ENCODE data around the gene DCAF15. TPM values are rescaled to one million over a fixed set of nuclear protein-coding genes. Genes with fewer than 3 reads are reported as not detected.

Gene DCAF15
- total RNA-seq, 1 experiment from 2014 or later = 20.3 TPM

DNA sequence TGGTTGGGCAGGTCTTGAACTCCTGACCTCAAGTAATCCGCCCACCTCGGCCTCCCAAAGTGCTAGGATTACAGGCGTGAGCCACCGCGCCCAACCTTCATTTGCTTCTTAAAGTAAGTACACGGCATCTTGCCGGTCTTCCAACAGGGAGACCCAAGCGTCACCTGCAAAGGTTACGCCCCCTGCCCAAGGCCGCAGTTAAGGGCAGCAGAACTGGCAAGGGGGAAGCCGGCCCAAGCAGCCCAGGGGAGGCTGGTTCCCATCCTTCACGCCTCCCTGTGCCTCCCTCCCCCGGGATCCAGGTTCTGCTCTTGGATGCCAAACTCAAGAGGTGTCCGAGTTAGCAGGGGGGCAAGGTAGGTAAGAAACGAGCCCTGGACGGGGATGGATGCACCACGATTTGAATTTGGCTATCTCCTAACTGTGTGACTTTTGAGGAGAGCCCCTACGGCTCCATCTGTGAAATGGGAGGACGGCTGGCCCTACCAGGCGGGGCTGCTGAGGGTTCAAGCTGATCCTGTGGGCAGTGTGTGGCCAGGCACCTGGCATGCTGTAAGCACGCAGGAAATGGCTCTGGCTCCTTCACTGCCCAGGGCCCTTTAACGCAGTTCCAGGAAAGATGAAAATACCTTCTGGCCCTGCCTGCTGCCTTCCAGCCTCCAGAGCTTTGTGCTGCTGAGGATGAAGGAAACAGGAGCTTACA, 44.8 kb downstream of the DCAF15 start:
- in situ Hi-C loops (cut with HindIII; ENCODE audit: low pct_unique_long_range_greater_than_20kb, low sequenced_read_pairs) = no loop called here

DNA sequence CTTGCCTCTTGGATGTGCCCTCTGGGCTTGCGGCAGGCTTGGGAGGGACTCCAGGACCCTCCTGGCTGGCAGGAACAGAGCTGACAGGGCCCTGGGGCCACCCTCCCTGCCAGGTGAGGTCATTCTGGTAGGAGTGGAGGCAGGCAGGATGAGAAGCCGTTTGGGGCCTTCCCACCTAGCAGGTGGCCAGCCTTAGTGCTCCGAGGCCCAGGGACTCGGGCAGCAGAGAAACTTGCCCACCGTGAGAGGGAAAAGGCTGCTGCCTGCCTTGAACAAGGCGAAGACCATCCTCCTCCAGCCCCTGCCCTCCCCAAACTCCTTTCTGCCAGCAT, 45.3 kb downstream of the DCAF15 start:
- in situ Hi-C loops (cut with HindIII; ENCODE audit: low pct_unique_long_range_greater_than_20kb, low sequenced_read_pairs) = no loop called here
- DNase-seq (ENCODE audit: low read depth) = no peak

More for the DNA sequence above, 44.8 kb downstream of the DCAF15 start:
- no peak for DNase-seq (ENCODE audit: low read depth)

DNA sequence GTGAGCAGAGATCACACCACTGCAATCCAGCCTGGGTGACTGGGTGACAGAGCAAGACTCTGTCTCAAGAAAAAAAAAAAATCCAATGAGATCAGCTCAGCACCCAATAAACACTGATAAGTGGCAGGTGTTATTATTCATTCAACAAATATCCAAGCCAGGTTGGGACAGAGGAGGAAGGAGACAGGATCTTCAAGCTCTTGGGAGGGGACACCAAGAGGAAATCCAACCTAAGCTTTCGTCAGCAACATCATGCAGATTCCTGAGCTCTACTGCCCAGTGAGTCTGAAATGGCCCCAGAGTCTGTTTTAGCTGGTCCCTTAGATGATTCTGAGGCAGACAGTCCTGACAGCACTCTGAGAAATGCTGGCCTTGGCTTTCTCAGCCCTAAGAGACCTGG, 46.1 kb downstream of the DCAF15 start:
- in situ Hi-C loops (cut with HindIII; ENCODE audit: low pct_unique_long_range_greater_than_20kb, low sequenced_read_pairs) = no loop called here
- no peak for DNase-seq (ENCODE audit: low read depth)

DNA sequence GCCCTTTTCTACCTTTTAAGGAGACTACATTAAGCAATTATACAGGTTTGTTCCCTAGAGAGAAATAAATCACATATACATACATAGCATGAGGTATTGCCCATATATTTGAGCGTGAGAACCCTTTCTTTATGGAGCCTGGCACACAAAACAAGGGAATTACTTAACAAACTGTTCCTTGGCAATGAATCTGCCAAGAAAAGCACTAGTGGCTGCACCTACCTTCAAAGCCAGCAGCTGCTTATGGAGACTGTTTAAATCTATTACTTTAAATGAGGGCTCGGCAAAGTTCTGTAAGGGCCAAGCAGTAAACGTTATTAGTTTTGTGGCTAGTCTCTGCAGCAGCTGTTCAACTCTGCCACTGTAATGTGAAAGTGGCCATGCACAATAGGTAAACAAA, 46.8 kb downstream of the DCAF15 start:
- no peak for DNase-seq (ENCODE audit: low read depth)
- in situ Hi-C loops (cut with HindIII; ENCODE audit: low pct_unique_long_range_greater_than_20kb, low sequenced_read_pairs) = no loop called here

DNA sequence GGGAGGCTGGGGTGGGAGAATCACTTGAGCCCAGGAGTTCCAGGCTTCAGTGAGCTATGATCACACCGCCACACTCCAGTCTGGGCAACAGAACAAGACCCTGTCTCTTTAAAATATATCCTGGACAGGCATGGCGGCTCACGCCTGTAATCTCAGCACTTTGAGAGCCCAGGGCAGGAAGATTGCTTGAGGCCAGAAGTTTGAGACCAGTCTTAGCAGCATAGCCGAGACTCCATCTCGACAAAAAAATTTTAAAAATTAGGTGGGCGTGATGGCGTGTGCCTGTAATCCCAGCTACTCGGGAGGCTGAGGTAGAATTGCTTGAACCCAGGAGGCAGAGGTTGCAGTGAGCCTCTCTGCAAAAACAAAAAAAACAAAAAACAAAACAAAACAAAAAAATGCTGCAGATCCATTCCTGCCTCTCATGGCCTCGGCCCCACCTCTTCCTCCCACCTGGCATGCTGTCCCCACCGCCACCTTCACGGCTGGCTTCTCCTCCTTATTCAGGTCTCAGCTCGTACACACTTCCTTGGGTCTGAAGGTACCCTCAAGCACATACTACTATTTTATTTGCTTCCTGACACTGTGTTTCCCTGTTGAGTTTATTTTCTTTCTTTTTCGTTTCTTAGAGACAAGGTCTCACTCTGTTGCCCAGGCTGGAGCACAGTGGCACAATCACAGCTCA, 48.5 kb downstream of the DCAF15 start:
- in situ Hi-C loops (cut with HindIII; ENCODE audit: low pct_unique_long_range_greater_than_20kb, low sequenced_read_pairs) = no loop called here
- DNase-seq (ENCODE audit: low read depth) = no peak

DNA sequence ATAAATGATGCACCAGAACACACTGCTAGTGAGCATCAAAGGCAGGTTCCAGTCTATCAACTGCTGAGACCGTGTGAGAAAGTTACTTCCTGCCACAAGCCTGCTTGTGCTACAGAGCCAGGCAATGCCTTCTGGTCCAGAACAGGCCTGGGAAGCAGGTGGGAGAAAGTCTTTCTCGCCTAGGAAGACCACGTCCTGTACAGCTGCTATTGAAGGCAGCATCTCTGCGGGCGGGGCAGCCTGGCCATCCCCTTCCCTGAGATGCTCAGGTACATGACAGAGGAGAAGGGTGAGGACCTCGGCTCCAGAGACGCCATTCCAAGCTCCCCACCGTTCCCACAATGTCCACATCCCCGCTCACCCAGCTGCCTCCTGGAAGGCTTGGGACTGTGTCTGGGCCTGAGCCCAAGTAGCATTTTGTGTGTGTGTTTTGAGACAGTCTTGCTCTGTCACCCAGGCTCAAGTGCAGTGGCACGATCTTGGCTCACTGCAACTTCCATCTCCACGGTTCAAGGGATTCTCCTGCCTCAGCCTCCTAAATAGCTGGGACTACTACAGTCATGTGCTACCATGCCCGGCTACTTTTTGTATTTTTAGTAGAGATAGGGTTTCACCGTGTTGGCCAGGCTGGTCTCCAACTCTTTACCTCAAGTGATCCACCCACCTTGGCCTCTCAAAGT, 50.4 kb downstream of the DCAF15 start:
- no peak for DNase-seq (ENCODE audit: low read depth)
- in situ Hi-C loops (cut with HindIII; ENCODE audit: low pct_unique_long_range_greater_than_20kb, low sequenced_read_pairs) = no loop called here

DNA sequence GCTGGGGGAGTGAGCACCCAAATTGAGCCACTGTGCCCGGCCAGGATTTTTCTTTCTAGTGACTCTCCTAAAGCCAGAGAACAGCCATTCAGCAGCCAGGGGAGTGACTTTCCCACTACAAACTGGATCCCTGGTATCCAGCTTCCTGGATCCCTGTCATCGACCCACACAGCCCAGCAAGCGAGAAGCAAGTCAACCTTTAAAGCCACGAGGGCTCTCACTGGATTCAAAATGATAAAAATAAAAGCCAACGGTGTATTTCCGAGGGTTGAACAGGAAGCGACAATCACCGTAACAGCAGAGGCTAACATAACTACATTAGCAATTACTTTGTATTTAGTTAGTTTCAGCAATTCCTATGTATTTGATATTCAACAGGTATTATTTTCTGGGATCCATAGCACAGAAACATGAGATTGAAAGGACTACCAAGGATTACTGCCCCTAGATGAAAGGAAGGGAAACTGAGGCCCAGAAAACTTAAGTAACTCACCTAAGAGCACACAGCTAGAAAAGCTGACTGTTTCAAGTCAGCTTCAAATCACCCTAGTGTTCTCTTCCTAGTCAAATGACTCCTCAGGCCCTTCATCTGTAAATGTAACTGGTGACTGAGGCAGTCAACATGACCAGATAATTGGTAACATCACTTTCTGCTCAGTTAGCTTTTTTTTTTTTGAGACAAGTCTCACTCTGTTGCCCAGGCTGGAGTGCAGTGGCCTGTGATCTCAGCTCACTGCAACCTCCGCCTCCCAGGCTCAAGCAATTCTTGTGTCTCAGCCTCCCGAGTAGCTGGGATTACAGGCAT, 51.1 kb downstream of the DCAF15 start:
- in situ Hi-C loops (cut with HindIII; ENCODE audit: low pct_unique_long_range_greater_than_20kb, low sequenced_read_pairs) = no loop called here
- DNase-seq (ENCODE audit: low read depth) = no peak

DNA sequence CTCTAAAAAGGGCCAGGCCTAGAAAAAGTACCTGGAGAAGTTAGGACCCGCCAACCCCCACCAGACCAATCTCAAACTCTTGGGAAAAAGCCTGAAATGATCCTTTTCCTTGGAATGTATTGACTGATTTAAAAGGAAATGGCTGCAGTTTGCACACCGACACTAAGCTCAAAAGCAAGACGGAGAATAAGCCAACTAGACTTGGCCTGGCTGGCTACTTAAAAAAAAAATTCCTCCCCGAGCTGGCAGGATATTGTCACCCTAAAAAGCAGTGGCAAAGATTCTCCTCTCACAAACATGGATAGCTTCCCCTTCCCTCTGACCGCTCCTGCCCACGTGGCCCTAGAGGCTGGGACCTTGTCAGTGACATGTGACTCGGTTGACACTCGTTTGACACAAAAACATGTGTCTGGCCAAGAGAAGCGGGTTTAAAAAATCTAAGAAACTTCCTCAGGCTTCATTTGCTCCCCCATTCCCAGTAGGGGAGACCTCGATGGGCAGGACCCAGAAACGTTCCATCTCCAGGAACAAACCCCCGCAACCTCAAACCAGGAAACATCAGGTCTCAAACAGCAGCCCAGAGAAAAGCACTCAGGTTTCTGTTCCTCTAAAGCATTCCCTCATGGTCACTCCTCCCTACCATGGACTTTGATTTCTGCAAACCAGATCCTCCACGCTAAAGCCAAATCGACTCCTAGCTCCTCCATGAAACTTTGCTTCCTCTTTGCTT, 52.5 kb downstream of the DCAF15 start:
- no peak for DNase-seq (ENCODE audit: low read depth)
- in situ Hi-C loops (cut with HindIII; ENCODE audit: low pct_unique_long_range_greater_than_20kb, low sequenced_read_pairs) = no loop called here

DNA sequence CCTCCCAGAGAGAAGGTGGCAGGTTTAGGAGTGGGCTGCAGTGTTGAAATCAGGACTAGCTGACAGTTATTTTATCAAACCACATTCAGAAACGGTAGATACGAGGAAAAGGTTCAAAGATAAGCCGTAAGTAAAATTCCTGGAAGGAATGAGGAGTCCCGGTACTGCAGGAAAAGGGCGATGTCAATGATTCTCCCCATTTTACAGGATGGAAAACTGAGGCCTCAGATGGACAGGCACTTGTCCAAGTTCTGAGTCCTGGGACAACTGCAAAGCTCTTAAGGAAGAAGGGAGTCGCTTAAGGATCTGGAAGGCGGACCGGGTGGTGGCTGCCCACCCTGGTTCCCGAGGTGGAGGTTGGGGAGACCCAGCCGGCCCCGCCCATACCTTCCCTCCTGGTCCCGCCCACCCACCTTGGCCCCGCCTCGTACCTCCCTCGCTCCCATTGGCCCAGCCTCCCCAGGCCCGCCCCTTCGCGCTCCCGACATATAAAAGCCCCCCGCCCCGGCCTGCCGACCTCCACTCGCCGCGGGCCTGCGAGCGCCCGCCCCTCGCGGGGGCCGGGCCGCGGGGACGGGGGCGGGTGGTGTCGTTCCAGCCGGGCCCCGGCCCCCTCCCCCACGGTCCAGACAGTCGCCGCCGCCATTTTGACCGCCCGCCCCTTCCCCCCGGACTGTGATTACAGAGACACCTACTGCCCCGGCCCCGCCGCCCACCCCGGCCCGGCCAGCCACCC, 53.2 kb downstream of the DCAF15 start:
- in situ Hi-C loops (cut with HindIII; ENCODE audit: low pct_unique_long_range_greater_than_20kb, low sequenced_read_pairs) = no loop called here
- peak; percentile 71 for DNase-seq (ENCODE audit: low read depth)

DNA sequence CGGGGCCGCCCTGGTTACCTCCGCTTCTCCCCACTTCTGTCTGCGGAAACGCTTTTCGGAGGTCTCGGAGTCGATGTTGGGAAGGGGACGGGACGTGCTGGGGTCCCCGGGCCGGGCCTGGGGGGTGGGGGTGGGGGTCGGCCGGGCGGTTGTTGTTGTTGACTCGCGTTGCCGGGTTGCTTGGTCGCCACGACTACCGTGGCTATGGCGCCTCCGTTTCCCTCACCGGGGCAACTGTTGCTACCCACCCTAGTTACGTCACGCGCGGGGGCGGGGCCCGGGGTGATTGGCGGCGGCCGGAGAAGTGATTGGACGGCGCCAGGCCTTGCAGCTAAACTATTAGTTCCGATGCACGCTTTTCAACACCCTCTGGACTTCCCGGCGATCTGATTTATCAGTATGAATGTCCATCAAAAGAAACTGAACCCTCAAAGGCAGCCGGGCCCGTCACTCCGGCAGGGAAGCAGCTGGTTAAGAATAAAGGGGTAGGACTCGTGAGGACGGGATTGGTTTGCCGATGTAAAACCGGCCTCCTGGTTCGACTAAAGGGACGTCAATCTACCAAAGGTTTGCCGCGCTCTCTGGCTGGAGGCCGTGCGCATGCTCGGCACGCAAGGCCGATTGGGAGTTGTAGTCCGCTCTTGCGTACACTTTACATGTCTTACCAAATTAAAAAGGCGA, 53.9 kb downstream of the DCAF15 start, which contains the start of gene RFX1:
TSS of gene RFX1 (minus strand) at position 236 of the 681 bp plus-strand sequence. CDS start 12,477 bp downstream, outside the sequence.
- in situ Hi-C loops (cut with HindIII; ENCODE audit: low pct_unique_long_range_greater_than_20kb, low sequenced_read_pairs) = no loop called here

DNA sequence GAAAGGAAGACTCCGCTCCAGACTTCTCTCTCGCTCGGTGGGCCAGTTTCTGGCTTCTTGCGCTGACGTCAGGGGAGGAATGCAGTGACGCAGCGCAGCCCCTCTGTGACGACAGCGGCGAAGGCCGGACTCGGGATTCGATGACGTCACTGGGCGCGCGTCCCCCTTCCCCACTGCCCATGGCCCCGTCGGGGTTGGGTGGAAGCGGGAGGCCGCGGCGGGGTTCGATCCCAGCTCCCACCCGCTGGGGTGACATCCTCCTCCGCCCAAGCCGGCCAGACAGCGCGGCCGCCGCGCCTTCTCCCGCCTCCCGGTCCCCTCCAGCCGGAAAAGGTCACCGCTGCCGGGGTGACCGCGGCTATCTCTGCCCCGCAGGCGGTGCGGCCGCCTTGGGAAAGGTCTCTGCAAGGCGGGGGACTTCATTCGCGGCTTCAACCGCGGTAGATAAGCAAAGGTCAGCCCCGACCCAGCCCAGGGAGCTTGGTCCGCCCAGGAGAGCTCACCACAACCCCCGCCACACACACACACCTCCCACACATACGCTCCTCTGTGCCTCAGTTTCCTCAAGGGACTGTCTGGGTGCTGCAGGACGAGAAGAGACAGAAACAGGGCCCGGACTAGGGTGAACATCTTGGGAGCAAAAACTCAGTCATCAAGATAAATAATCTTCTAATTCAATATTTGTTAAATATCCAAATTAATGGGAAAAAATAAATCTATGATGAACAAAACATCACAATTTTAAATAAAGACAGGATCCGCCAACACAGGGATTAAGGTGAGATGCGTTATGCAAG, 54.7 kb downstream of the DCAF15 start:
- no peak for DNase-seq (ENCODE audit: low read depth)
- in situ Hi-C loops (cut with HindIII; ENCODE audit: low pct_unique_long_range_greater_than_20kb, low sequenced_read_pairs) = no loop called here

More for the DNA sequence above, 53.9 kb downstream of the DCAF15 start, which contains the start of gene RFX1:
- peak; percentile 100 for DNase-seq (ENCODE audit: low read depth)

Other genes starting within 250 kb of the DCAF15 start
- 90.3 and 174 TPM in 2 replicates for gene MRI1, start 188.0 kb upstream of the DCAF15 start, total RNA-seq (2014; rRNA removed; shearing (Covaris generic); ENCODE audit: low replicate concordance)
- gene C19orf53, start 178.1 kb upstream of the DCAF15 start, total RNA-seq (2014; rRNA removed; shearing (Covaris generic); ENCODE audit: low replicate concordance) = 170 and 176 TPM in 2 replicates
- gene ZSWIM4, start 157.1 kb upstream of the DCAF15 start, total RNA-seq (2014; rRNA removed; shearing (Covaris generic); ENCODE audit: low replicate concordance) = 6.2 and 6.3 TPM in 2 replicates
- gene NANOS3, start 75.4 kb upstream of the DCAF15 start, total RNA-seq (2014; rRNA removed; shearing (Covaris generic); ENCODE audit: low replicate concordance) = not detected in 2 replicates
- 5.5 and 12.7 TPM in 2 replicates for gene BRME1, start 46.4 kb upstream of the DCAF15 start, total RNA-seq (2014; rRNA removed; shearing (Covaris generic); ENCODE audit: low replicate concordance)
- 24.1 and 28.2 TPM in 2 replicates for gene CC2D1A, start 46.3 kb upstream of the DCAF15 start, total RNA-seq (2014; rRNA removed; shearing (Covaris generic); ENCODE audit: low replicate concordance)
- 16.1 TPM in 1 of 2 replicates, not detected in the other for gene PODNL1, start 14.1 kb upstream of the DCAF15 start, total RNA-seq (2014; rRNA removed; shearing (Covaris generic); ENCODE audit: low replicate concordance)
- 6.1 and 7.5 TPM in 2 replicates for gene RFX1, start 53.8 kb downstream of the DCAF15 start, total RNA-seq (2014; rRNA removed; shearing (Covaris generic); ENCODE audit: low replicate concordance)
- gene RLN3, start 75.6 kb downstream of the DCAF15 start, total RNA-seq (2014; rRNA removed; shearing (Covaris generic); ENCODE audit: low replicate concordance) = not detected in 2 replicates
- gene IL27RA, start 79.3 kb downstream of the DCAF15 start, total RNA-seq (2014; rRNA removed; shearing (Covaris generic); ENCODE audit: low replicate concordance) = 8.6 and 15.6 TPM in 2 replicates
- gene PALM3, start 109.6 kb downstream of the DCAF15 start, total RNA-seq (2014; rRNA removed; shearing (Covaris generic); ENCODE audit: low replicate concordance) = not detected in 2 replicates
- gene MISP3, start 120.3 kb downstream of the DCAF15 start, total RNA-seq (2014; rRNA removed; shearing (Covaris generic); ENCODE audit: low replicate concordance) = 2.5 and 2.7 TPM in 2 replicates
- not detected in 2 replicates for gene C19orf67, start 133.3 kb downstream of the DCAF15 start, total RNA-seq (2014; rRNA removed; shearing (Covaris generic); ENCODE audit: low replicate concordance)
- 68.1 and 92.1 TPM in 2 replicates for gene SAMD1, start 138.2 kb downstream of the DCAF15 start, total RNA-seq (2014; rRNA removed; shearing (Covaris generic); ENCODE audit: low replicate concordance)
- gene PRKACA, start 165.3 kb downstream of the DCAF15 start, total RNA-seq (2014; rRNA removed; shearing (Covaris generic); ENCODE audit: low replicate concordance) = 17.6 and 25.4 TPM in 2 replicates
- 80.1 and 109 TPM in 2 replicates for gene ASF1B, start 184.1 kb downstream of the DCAF15 start, total RNA-seq (2014; rRNA removed; shearing (Covaris generic); ENCODE audit: low replicate concordance)

All from Caki2 (cell line).